Ascending aorta (tissue), 2 donors: ENCODE data around the gene SPTY2D1. TPM values are rescaled to one million over a fixed set of nuclear protein-coding genes. Genes with fewer than 3 reads are reported as not detected.
A peak's percentile ranks its signal among the peaks of the same experiment; 100 is the strongest.
"Not testable (repeated sequence)": the region's sequence is repeated elsewhere in the genome, so short reads cannot be mapped to it uniquely, and the experiment has no call there.

Experiments
- DNase-seq, 2 donors: peaks; one replicate each; pipeline ENCODE4 v3.0.0-alpha.2; 2019; ENCODE audit warnings: low spot score in 2 of 2
- H3K27ac ChIP-seq, 2 donors: fragments of 200-600 bp; sonication (generic); one replicate each; pipeline ENCODE4 v1.5.1; 2016 to 2017; ENCODE audit warnings: mild to moderate bottlenecking in 1 of 2
- H3K27me3 ChIP-seq: fragments of 200-600 bp; sonication (generic); one replicate; pipeline ENCODE4 v1.5.1; 2017
- H3K36me3 ChIP-seq, 2 donors: fragments of 200-600 bp; sonication (generic); one replicate each; pipeline ENCODE4 v1.5.1; 2016
- H3K4me1 ChIP-seq, 2 donors: fragments of 200-600 bp; sonication (generic); one replicate each; pipeline ENCODE4 v1.5.1; 2016 to 2017; ENCODE audit warnings: mild to moderate bottlenecking in 1 of 2
- H3K4me3 ChIP-seq, 2 donors: fragments of 200-600 bp; sonication (generic); one replicate each; pipeline ENCODE4 v1.5.1; 2016 to 2017; ENCODE audit warnings: mild to moderate bottlenecking in 1 of 2
- H3K9me3 ChIP-seq, 2 donors: fragments of 200-600 bp; sonication (generic); one replicate each; pipeline ENCODE4 v1.5.1; 2016
- CTCF ChIP-seq, 3 experiments: fragments of 200-600 bp in 2 of 3; fragments of 450-650 bp in 1 of 3; sonication (generic) in 2 of 3; IDR thresholded peaks; one replicate each; pipeline ENCODE4 v1.5.1; 2016 to 2019; ENCODE audit warnings: antibody characterized with exemption in 3 of 3, mild to moderate bottlenecking in 1 of 3, moderate library complexity in 1 of 3
- intact Hi-C: fragments of 100-400 bp; cut with DNase I; formaldehyde crosslinking; loops from one replicate; pipeline ENCODE4 v1.15.1; 2023
- total RNA-seq: library from RNA; depleted of rRNA; stranded (reverse); fragments of >200 nt; gene quantifications from one replicate; pipeline ENCODE4 v1.1.0, GENCODE V29; 2016

SPTY2D1 gene
- 7.8 TPM for total RNA-seq

GRCh38 chr11:18634140-18635032, at the start of gene SPTY2D1:
SPTY2D1 (minus strand) TSS chr11:18634342; CDS start chr11:18634257, 85 bp downstream.
- peak within 1 kb of the TSS; percentile 84 to 99 for H3K4me3 ChIP-seq
- no peaks in the 10 kb centered on the region for H3K36me3 ChIP-seq
- H3K4me1 ChIP-seq = peaks cover 0 to 12% of the 10 kb centered on the region in 2 donors
- no peaks in the 10 kb centered on the region for H3K27me3 ChIP-seq
- no peaks in the 10 kb centered on the region for H3K9me3 ChIP-seq
- peak; percentile 99 to 100 for DNase-seq
- TF ChIP-seq CTCF (IDR thresholded peaks at IDR 0.05) = no peak
- peak within 1 kb of the TSS; percentile 96 for H3K27ac ChIP-seq
- intact Hi-C loops = loop anchor here (1.0 to 5.0 kb wide), 10 partner anchors 16 to 1557 kb away; partner anchors contain the start of genes GTF2H1, HPS5, RPS13 and SERGEF

- no peaks in the 10 kb centered on the region for H3K4me1 ChIP-seq
These were observed 48.3 kb upstream of the SPTY2D1 start for GRCh38 chr11:18682466-18682865.

GRCh38 chr11:18681949-18682348, 47.8 kb upstream of the SPTY2D1 start:
- H3K4me1 ChIP-seq, H3K27me3 ChIP-seq, intact Hi-C loops, H3K4me3 ChIP-seq, DNase-seq, H3K27ac ChIP-seq, H3K9me3 ChIP-seq, H3K36me3 ChIP-seq: not testable (repeated sequence)

More at GRCh38 chr11:18682466-18682865, 48.3 kb upstream of the SPTY2D1 start:
- TF ChIP-seq CTCF (IDR thresholded peaks at IDR 0.05) = no peak
- intact Hi-C loops = no loop called here
- Histone ChIP-seq H3K36me3 (no peaks in the 10 kb centered on the region), H3K9me3 (no peaks in the 10 kb centered on the region), H3K4me3 (no peak overlapping the region), H3K27ac (no peak overlapping the region), H3K27me3 (no peaks in the 10 kb centered on the region)
- DNase-seq = no peak

- Histone ChIP-seq H3K27ac (no peak overlapping the region), H3K4me3 (no peak overlapping the region), H3K36me3 (no peaks in the 10 kb centered on the region), H3K9me3 (no peaks in the 10 kb centered on the region), H3K27me3 (no peaks in the 10 kb centered on the region), H3K4me1 (no peaks in the 10 kb centered on the region)
- intact Hi-C loops = no loop called here
- DNase-seq = no peak
- no peak for TF ChIP-seq CTCF (IDR thresholded peaks at IDR 0.05)
These were observed 43.4 kb upstream of the SPTY2D1 start for GRCh38 chr11:18677560-18677959.

- Histone ChIP-seq H3K4me3 (no peak overlapping the region), H3K4me1 (no peaks in the 10 kb centered on the region), H3K36me3 (no peaks in the 10 kb centered on the region), H3K27ac (no peak overlapping the region), H3K27me3 (no peaks in the 10 kb centered on the region), H3K9me3 (no peaks in the 10 kb centered on the region)
- intact Hi-C loops = no loop called here
- TF ChIP-seq CTCF (IDR thresholded peaks at IDR 0.05) = no peak
- no peak for DNase-seq
These were observed 42.7 kb upstream of the SPTY2D1 start for GRCh38 chr11:18676803-18677202.

- H3K27ac ChIP-seq, intact Hi-C loops, H3K27me3 ChIP-seq, H3K9me3 ChIP-seq, H3K4me3 ChIP-seq, H3K4me1 ChIP-seq, DNase-seq, H3K36me3 ChIP-seq: not testable (repeated sequence)
These were observed 38.1 kb upstream of the SPTY2D1 start for GRCh38 chr11:18672209-18672608.
